DMS79 treated with DMSO at 0.1 percent for 48 hours (cell line): ENCODE results near the gene UROS.

Source experiments
- DNase-seq: peaks from one replicate; lab custom pipeline; 2025; lab: John Stamatoyannopoulos, UW

The UROS gene

GRCh38 chr10:125788156-125789034 is 34.7 kb downstream of the UROS start:
- no peak for DNase-seq

- DNase-seq, result no peak
Observed at GRCh38 chr10:125785791-125786190, 37.3 kb downstream of the UROS start.

- no peak for DNase-seq
Observed at GRCh38 chr10:125783957-125784356, 39.1 kb downstream of the UROS start.

GRCh38 chr10:125783408-125783807 is 39.6 kb downstream of the UROS start:
- DNase-seq, result no peak

- DNase-seq, result no peak
Observed at GRCh38 chr10:125782616-125783015, 40.4 kb downstream of the UROS start.

- no peak for DNase-seq
Observed at GRCh38 chr10:125782054-125782453, 41.0 kb downstream of the UROS start.

GRCh38 chr10:125781374-125781773 is 41.7 kb downstream of the UROS start:
- no peak for DNase-seq

GRCh38 chr10:125779403-125780327 is 43.4 kb downstream of the UROS start:
- no peak for DNase-seq

- DNase-seq, result no peak
Observed at GRCh38 chr10:125778556-125778955, 44.5 kb downstream of the UROS start.

GRCh38 chr10:125777806-125778205 is 45.3 kb downstream of the UROS start:
- no peak for DNase-seq

GRCh38 chr10:125775491-125776106 is 47.5 kb downstream of the UROS start, which contains the start of gene MMP21:
TSS of gene MMP21 (minus strand) at chr10:125775821. CDS start at chr10:125775821, 0 bp downstream.
- DNase-seq, result no peak

- no peak for DNase-seq
Observed at GRCh38 chr10:125774581-125775191, 48.4 kb downstream of the UROS start.

- DNase-seq, result no peak
Observed at GRCh38 chr10:125773687-125774543, 49.1 kb downstream of the UROS start.

GRCh38 chr10:125772864-125773180 is 50.2 kb downstream of the UROS start:
- no peak for DNase-seq

- no peak for DNase-seq
Observed at GRCh38 chr10:125772112-125772863, 50.8 kb downstream of the UROS start.

- DNase-seq, result no peak
Observed at GRCh38 chr10:125770844-125771243, 52.2 kb downstream of the UROS start.

- no peak for DNase-seq
Observed at GRCh38 chr10:125769175-125769574, 53.9 kb downstream of the UROS start.

GRCh38 chr10:125768219-125768855 is 54.7 kb downstream of the UROS start:
- peak; percentile 19 for DNase-seq

- DNase-seq, result no peak
Observed at GRCh38 chr10:125766511-125766910, 56.5 kb downstream of the UROS start.

GRCh38 chr10:125765835-125766234 is 57.2 kb downstream of the UROS start:
- DNase-seq, result no peak
